Endothelial cell of umbilical vein (primary cell): ENCODE results near the gene PUM2. TPM values are rescaled to one million over a fixed set of nuclear protein-coding genes. Genes with fewer than 3 reads are reported as not detected.

ENCODE experiments used
- BruUV-seq: library from RNA; stranded (reverse); fragments of 400-500 nt; replicated peaks from 2 replicates; lab custom pipeline; 2021; lab: Mats Ljungman, UMichigan
- CTCF ChIA-PET: fragments of 300-600, 350-600 bp; sonication (Branson Sonifier 250); formaldehyde crosslinking; loops from one replicate; lab custom pipeline; 2021; ENCODE audit warnings: antibody characterized with exemption, inconsistent platforms; lab: Charles Lee
- POLR2A ChIA-PET: fragments of 300-600, 350-600 bp; sonication (Branson Sonifier 250); formaldehyde crosslinking; loops from one replicate; lab custom pipeline; 2021; ENCODE audit warnings: antibody characterized with exemption, inconsistent platforms; lab: Charles Lee
- DNase-seq: peaks from one replicate; pipeline ENCODE4 v3.0.0-alpha.2; 2011; ENCODE audit warnings: low read depth, low spot score
- FAIRE-seq: peaks from 2 replicates; lab custom pipeline; 2011; peaks lifted over from hg19 to GRCh38; lab: Jason Lieb, UNC
- H2AFZ ChIP-seq: 2 replicates; pipeline ENCODE4 v1.6.0; 2012; ENCODE audit warnings: low read depth, low read length, control low read depth, inconsistent platforms
- H3K27ac ChIP-seq: 2 replicates; pipeline ENCODE4 v1.5.1; 2011; ENCODE audit warnings: low read depth, mild to moderate bottlenecking, control low read depth, low read length, moderate library complexity; ENCODE audit not compliant: insufficient read depth
- H3K27me3 ChIP-seq, 2 experiments: 2 replicates each; pipeline versions ENCODE4 v1.6.0 to v1.6.1; 2011; ENCODE audit warnings: low read length in 2 of 2, mixed read lengths in 1 of 2; ENCODE audit not compliant: control insufficient read depth in 2 of 2, insufficient read depth in 2 of 2
- H3K36me3 ChIP-seq, 2 experiments: 2 replicates in 1 of 2; 3 replicates in 1 of 2; pipeline ENCODE4 v1.5.1; 2011; ENCODE audit warnings: low read length in 2 of 2, mild to moderate bottlenecking in 1 of 2, moderate library complexity in 1 of 2; ENCODE audit not compliant: control insufficient read depth in 2 of 2, insufficient read depth in 2 of 2; ENCODE audit errors: extremely low read depth in 1 of 2
- H3K4me1 ChIP-seq: 3 replicates; pipeline ENCODE4 v1.5.1; 2011; ENCODE audit warnings: mild to moderate bottlenecking, low read length; ENCODE audit not compliant: control insufficient read depth, insufficient read depth; ENCODE audit errors: extremely low read depth
- H3K4me2 ChIP-seq: 2 replicates; pipeline ENCODE4 v1.6.1; 2011; ENCODE audit warnings: low read length, control low read depth, mixed read lengths; ENCODE audit not compliant: insufficient read depth
- H3K4me3 ChIP-seq, 3 experiments: fragments of 200-600 bp in 1 of 3; sonication (generic), shearing (Covaris generic) in 1 of 3; replicated peaks in 1 of 3; 2 replicates each; pipeline ENCODE4 v1.5.1; 2011 to 2016; ENCODE audit warnings: control low read depth in 3 of 3, low read length in 3 of 3, mild to moderate bottlenecking in 2 of 3, inconsistent platforms in 1 of 3, low read depth in 1 of 3, moderate library complexity in 1 of 3; ENCODE audit not compliant: insufficient read depth in 1 of 3
- H3K79me2 ChIP-seq: 2 replicates; pipeline ENCODE4 v1.6.0; 2012; ENCODE audit warnings: low read length, inconsistent platforms; ENCODE audit not compliant: control insufficient read depth, insufficient read depth
- H3K9ac ChIP-seq: replicated peaks from 2 replicates; pipeline ENCODE3; 2011; ENCODE audit warnings: low read length, control low read depth; ENCODE audit not compliant: insufficient read depth; ENCODE audit errors: extremely low read depth
- H3K9me1 ChIP-seq: replicated peaks from 3 replicates; pipeline ENCODE4 v1.6.0; 2011; ENCODE audit warnings: mild to moderate bottlenecking, low read length; ENCODE audit not compliant: control insufficient read depth, insufficient read depth; ENCODE audit errors: extremely low read depth
- H3K9me3 ChIP-seq: replicated peaks from 2 replicates; pipeline ENCODE4 v1.5.1; 2012; ENCODE audit warnings: low read length, inconsistent platforms; ENCODE audit not compliant: control insufficient read depth, insufficient read depth
- H4K20me1 ChIP-seq: replicated peaks from 2 replicates; pipeline ENCODE3; 2011; ENCODE audit warnings: mild to moderate bottlenecking, low read length; ENCODE audit not compliant: control insufficient read depth, insufficient read depth; ENCODE audit errors: extremely low read depth
- CTCF ChIP-seq, 2 donors: IDR thresholded peaks; 1 replicate in 1 of 2; 2 replicates in 1 of 2; pipeline ENCODE4 v1.5.1; 2011; ENCODE audit warnings: low read length in 2 of 2, mild to moderate bottlenecking in 2 of 2, moderate library complexity in 2 of 2, control low read depth in 1 of 2, inconsistent platforms in 1 of 2, low read depth in 1 of 2; ENCODE audit not compliant: insufficient read depth in 1 of 2; ENCODE audit errors: extremely low read depth in 1 of 2
- GATA2 ChIP-seq: IDR thresholded peaks from 2 replicates; pipeline ENCODE4 v1.7.0; 2011; ENCODE audit warnings: low read depth, mild to moderate bottlenecking, moderate library complexity, mixed read lengths, low read length; ENCODE audit not compliant: insufficient read length, insufficient read depth
- MYC ChIP-seq: IDR thresholded peaks from one replicate; pipeline ENCODE4 v1.6.1; 2011; ENCODE audit warnings: mild to moderate bottlenecking, low read depth, low read length
- dilution Hi-C: fragments of 300-500 bp; cut with MboI; formaldehyde crosslinking; loops from one replicate; pipeline ENCODE4 v1.15.0; 2019; ENCODE audit warnings: low sequenced_read_pairs; ENCODE audit not compliant: extremely low pct_ligation_motif_present
- intact Hi-C: fragments of 100-400 bp; cut with micrococcal nuclease; formaldehyde crosslinking; loops from one replicate; pipeline ENCODE4 v1.10.0; 2022
- polyA plus RNA-seq, 4 experiments: library from polyadenylated mRNA; depleted of rRNA in 3 of 4; stranded (reverse) in 3 of 4; unstranded in 1 of 4; fragments of >200 nt; gene quantifications; 2 replicates each; pipeline versions ENCODE4 v1.2.1 to v1.2.3, GENCODE V29; 2011 to 2012; ENCODE audit warnings: missing spikeins in 1 of 4
- total RNA-seq: library from RNA; stranded (reverse); gene quantifications from 2 replicates; pipeline ENCODE4 v1.2.3, GENCODE V29; 2021

PUM2 gene
- total and polyA plus RNA-seq, 2 donors (not counting 3 experiments of a cell fraction or from before 2014, with no cell fraction given) = 32.9 to 83.7 TPM

DNA sequence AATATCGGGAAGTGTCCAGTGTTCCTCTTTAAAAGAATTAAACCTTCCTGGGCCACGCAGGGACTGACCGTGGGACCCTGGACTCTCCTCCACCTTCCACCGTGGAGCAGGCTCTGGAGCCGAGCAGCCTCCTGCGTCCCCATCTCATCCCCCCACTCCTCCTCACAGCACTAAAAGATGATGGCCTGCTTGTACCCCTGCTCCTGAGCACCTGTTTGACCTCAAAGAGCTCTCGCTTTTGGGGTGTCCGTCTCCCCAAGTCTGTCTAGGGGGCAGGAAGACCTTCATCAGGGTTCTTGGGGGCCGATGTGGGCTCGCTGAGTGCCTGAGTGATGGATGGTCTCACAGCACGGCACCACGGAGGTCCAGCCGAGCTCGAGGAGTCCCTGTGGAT lies 124.5 kb downstream of the PUM2 start:
- no peak for TF ChIP-seq MYC
- no peaks in the 10 kb centered on the region for H3K9me3 ChIP-seq
- BruUV-seq = no TSS peak
- peaks cover 6 to 15% of the 10 kb centered on the region in 2 experiments for H3K27me3 ChIP-seq
- H3K9me1 ChIP-seq = no peaks in the 10 kb centered on the region
- H2AFZ ChIP-seq = no peak overlapping the region
- intact Hi-C loops = no loop called here
- DNase-seq (no peak), FAIRE-seq (no peak)
- no peaks in the 10 kb centered on the region for H4K20me1 ChIP-seq
- ChIA-PET POLR2A (no interaction called here), CTCF (interaction anchor here (0.6 to 4.9 kb wide), 15 partner anchors 12 to 270 kb away, joined by 3 to 76 read pairs (median 5); no protein-coding TSS in a partner anchor)
- H3K4me1 ChIP-seq = peaks cover 6% of the 10 kb centered on the region
- H3K79me2 ChIP-seq = no peaks in the 10 kb centered on the region
- no peak overlapping the region for H3K4me3 ChIP-seq
- no peaks in the 10 kb centered on the region for H3K36me3 ChIP-seq
- dilution Hi-C loops = no loop called here
- H3K27ac ChIP-seq = no peak overlapping the region
- H3K9ac ChIP-seq = no peak overlapping the region
- H3K4me2 ChIP-seq = no peak overlapping the region

DNA sequence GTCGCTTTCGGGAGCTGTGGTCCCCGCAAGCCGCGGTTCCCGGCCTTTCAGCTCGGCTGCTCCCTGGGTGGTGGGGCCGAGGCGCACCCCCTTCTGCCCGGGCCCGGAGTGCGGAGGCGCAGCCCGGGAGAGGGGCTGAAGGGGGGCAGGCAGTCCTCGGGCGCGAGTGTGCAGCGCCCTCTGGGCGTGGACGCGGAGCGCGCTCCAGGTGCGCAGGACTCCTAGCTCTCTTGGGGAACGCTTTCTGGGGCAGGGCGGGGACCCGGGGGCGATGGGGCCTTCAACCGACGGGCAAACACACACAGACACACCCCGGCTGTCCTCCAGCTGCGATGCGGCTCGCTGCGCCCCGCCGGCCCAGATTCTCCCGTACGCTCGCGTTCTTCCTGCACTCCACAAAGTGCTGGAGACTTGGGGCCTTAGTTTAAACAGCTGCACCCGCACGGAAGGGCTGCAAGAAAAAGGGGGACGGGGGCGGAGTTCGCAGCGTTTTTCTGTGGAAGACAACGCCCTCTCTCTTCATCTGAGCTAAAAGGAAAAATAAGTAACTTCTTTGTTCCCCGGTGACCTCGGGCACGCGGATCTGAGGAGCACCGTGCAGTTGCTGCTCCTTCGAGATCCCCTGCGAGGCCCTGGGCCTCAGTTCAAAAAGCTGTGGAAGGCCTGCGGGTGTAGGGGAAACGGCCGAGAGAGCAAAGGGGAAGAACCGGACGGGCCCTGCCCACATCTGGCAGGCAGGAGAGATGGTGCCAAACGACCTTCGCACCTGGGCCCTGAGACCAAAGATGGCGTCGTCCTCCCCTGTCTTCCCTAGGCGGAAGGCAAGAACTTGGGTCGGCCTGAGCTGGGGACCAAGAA lies 125.1 kb downstream of the PUM2 start:
- no peaks in the 10 kb centered on the region for H3K9me3 ChIP-seq
- H2AFZ ChIP-seq = peak overlapping the region; percentile 75
- no peak for TF ChIP-seq GATA2
- TF ChIP-seq CTCF (IDR thresholded peaks at IDR 0.05; ENCODE audit: extremely low read depth in 1 of 2, insufficient read depth in 1 of 2, low read depth in 1 of 2, low read length in 2 of 2) = peak; percentile 25 to 65
- peak overlapping the region; percentile 21 to 45 (median 45) for H3K4me3 ChIP-seq
- H3K27me3 ChIP-seq = peaks cover 6 to 15% of the 10 kb centered on the region in 2 experiments
- ChIA-PET POLR2A (no interaction called here), CTCF (interaction anchor here (0.6 to 4.9 kb wide), 27 partner anchors 10 to 270 kb away, joined by 3 to 76 read pairs (median 4); no protein-coding TSS in a partner anchor)
- no peaks in the 10 kb centered on the region for H3K9me1 ChIP-seq
- H3K79me2 ChIP-seq = no peaks in the 10 kb centered on the region
- FAIRE-seq = peak; percentile 4
- intact Hi-C loops = no loop called here
- no peak overlapping the region for H3K9ac ChIP-seq
- H3K36me3 ChIP-seq = no peaks in the 10 kb centered on the region
- no peak overlapping the region for H3K27ac ChIP-seq
- H3K4me2 ChIP-seq = peak overlapping the region; percentile 50
- BruUV-seq = no TSS peak
- peak; percentile 60 for DNase-seq
- H4K20me1 ChIP-seq = no peaks in the 10 kb centered on the region
- dilution Hi-C loops = no loop called here
- H3K4me1 ChIP-seq = peaks cover 6% of the 10 kb centered on the region
